Naive thymus-derived CD4-positive, alpha-beta T cell (primary cell): ENCODE results near the gene RPS6KA3. TPM values are rescaled to one million over a fixed set of nuclear protein-coding genes. Genes with fewer than 3 reads are reported as not detected.
A peak's percentile ranks its signal among the peaks of the same experiment; 100 is the strongest.

Experiments
- ATAC-seq: fragments of 150-1000 bp; cut with Tn5 transposase; 2 replicates; pipeline ENCODE4 v1.10.0; 2021; ENCODE audit warnings: mild to moderate bottlenecking, moderate library complexity
- CTCF ChIA-PET: fragments of 350-600 bp; sonication (Branson Sonifier 250); formaldehyde crosslinking; loops from one replicate; lab custom pipeline; 2021; ENCODE audit warnings: antibody characterized with exemption; lab: Charles Lee
- POLR2A ChIA-PET: fragments of 350-600 bp; sonication (Branson Sonifier 250); formaldehyde crosslinking; loops from one replicate; lab custom pipeline; 2021; ENCODE audit warnings: antibody characterized with exemption, inconsistent platforms; lab: Charles Lee
- DNase-seq, 9 donors: peaks; one replicate each; pipeline versions ENCODE4 v3.0.0 to v3.0.0-alpha.2; 2020 to 2022; ENCODE audit warnings: mixed read lengths in 1 of 9
- H3K27ac ChIP-seq: one replicate; pipeline ENCODE4 v1.7.0; 2013; ENCODE audit warnings: mild to moderate bottlenecking, low read depth, low read length, moderate library complexity
- H3K27me3 ChIP-seq, 2 donors: one replicate each; pipeline ENCODE4 v1.7.0; 2013; ENCODE audit warnings: low read length in 2 of 2, mild to moderate bottlenecking in 2 of 2, moderate library complexity in 2 of 2; ENCODE audit not compliant: control insufficient read depth in 2 of 2, insufficient read depth in 2 of 2
- H3K36me3 ChIP-seq, 3 experiments: 1 replicate in 2 of 3; 2 replicates in 1 of 3; pipeline ENCODE4 v1.7.0; 2013; ENCODE audit warnings: low read length in 3 of 3, mild to moderate bottlenecking in 3 of 3, moderate library complexity in 1 of 3; ENCODE audit not compliant: insufficient read depth in 3 of 3, control insufficient read depth in 2 of 3
- H3K4me1 ChIP-seq, 2 donors: one replicate each; pipeline ENCODE4 v1.7.0; 2013; ENCODE audit warnings: low read length in 2 of 2, mild to moderate bottlenecking in 2 of 2, moderate library complexity in 1 of 2; ENCODE audit not compliant: control insufficient read depth in 2 of 2, insufficient read depth in 2 of 2
- H3K4me3 ChIP-seq: 2 replicates; pipeline ENCODE4 v1.7.0; 2013; ENCODE audit warnings: mild to moderate bottlenecking, low read length
- H3K9me3 ChIP-seq, 3 experiments: 1 replicate in 2 of 3; 2 replicates in 1 of 3; pipeline ENCODE4 v1.7.0; 2013; ENCODE audit warnings: low read length in 3 of 3; ENCODE audit not compliant: control insufficient read depth in 2 of 3
- H3K27ac Mint-ChIP-seq, 9 donors: one replicate each; pipeline ENCODE4 v1.8.0; 2020 to 2022; ENCODE audit warnings: mixed read lengths in 9 of 9, mild to moderate bottlenecking in 8 of 9, moderate library complexity in 5 of 9, inconsistent platforms in 2 of 9
- H3K27me3 Mint-ChIP-seq, 5 donors: one replicate each; pipeline ENCODE4 v1.8.0; 2021 to 2022; ENCODE audit warnings: mixed read lengths in 5 of 5, mild to moderate bottlenecking in 1 of 5
- H3K36me3 Mint-ChIP-seq, 5 donors: one replicate each; pipeline ENCODE4 v1.8.0; 2020 to 2022; ENCODE audit warnings: mixed read lengths in 5 of 5, mild to moderate bottlenecking in 3 of 5, inconsistent platforms in 1 of 5
- H3K4me1 Mint-ChIP-seq, 7 donors: one replicate each; pipeline ENCODE4 v1.8.0; 2020 to 2022; ENCODE audit warnings: mixed read lengths in 7 of 7, mild to moderate bottlenecking in 3 of 7, inconsistent platforms in 1 of 7
- H3K4me3 Mint-ChIP-seq, 10 donors: one replicate each; pipeline ENCODE4 v1.8.0; 2020 to 2022; ENCODE audit warnings: mild to moderate bottlenecking in 10 of 10, mixed read lengths in 10 of 10, moderate library complexity in 6 of 10, inconsistent platforms in 2 of 10
- H3K9me3 Mint-ChIP-seq, 11 donors: one replicate each; pipeline ENCODE4 v1.8.0; 2020 to 2022; ENCODE audit warnings: mixed read lengths in 11 of 11, mild to moderate bottlenecking in 4 of 11, inconsistent platforms in 1 of 11, moderate library complexity in 1 of 11
- intact Hi-C, 2 donors: fragments of 100-400 bp; cut with micrococcal nuclease; formaldehyde crosslinking; loops; one replicate each; pipeline ENCODE4 v1.15.1; 2023
- polyA plus RNA-seq, 2 donors: library from polyadenylated mRNA; unstranded; fragments of 300-500 nt; fragmentation: Illumina TruSeq; gene quantifications; one replicate each; pipeline ENCODE4 v1.2.3, GENCODE V29; 2021
- total RNA-seq, 6 experiments: library from RNA in 5 of 6; stranded (reverse) in 5 of 6; gene quantifications; 1 replicate in 5 of 6; 2 replicates in 1 of 6; pipeline ENCODE4 v1.2.3 and lab custom pipeline; 2021 to 2026

Gene RPS6KA3
- total and polyA plus RNA-seq, 7 experiments from 2014 or later: 25.2 to 77.9 (median 71.6) TPM

DNA sequence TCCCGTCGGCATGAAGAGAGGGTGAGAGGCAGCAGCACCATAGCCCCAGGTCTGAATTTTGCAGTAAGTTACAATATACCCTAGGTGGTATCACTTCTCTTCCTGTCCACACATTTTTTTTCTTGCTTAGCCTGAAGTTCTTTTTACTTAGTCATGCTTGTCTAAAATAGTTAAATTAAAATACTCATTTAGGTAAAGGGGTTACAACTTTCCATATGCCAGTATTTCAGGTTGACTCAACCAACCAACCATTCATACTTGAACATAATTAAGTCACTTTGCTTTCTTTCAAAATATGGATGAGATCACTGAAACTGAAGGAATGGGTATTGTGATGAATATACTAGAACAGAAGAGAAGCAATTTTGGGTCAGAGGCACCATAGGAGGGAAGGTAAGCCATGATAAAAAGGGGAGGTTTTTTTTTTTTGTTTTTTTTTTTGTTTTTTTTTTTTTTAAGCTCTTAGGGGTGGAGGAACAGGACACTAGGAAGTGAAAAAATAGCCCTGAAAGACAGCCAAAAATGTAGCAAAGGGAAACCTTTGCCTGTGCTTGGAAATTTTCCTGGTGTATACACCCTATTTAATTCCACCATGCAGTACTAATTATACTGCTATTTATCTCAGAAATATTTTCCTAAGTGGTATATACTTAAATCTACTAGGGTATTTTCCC, 41.8 kb downstream of the RPS6KA3 start:
- Mint-ChIP-seq H3K4me3 (peak overlapping the region in 1 of 10 donors; percentile 14), H3K9me3 (peaks cover 0 to 2% (median 0%) of the 10 kb centered on the region in 11 donors), H3K27me3 (no peaks in the 10 kb centered on the region), H3K27ac (peak overlapping the region in 6 of 9 donors; percentile 19 to 76 (median 42)), H3K4me1 (peaks cover 10 to 78% (median 48%) of the 10 kb centered on the region in 7 donors), H3K36me3 (peaks cover 0 to 23% (median 14%) of the 10 kb centered on the region in 5 donors)
- ChIA-PET CTCF (no interaction called here), POLR2A (no interaction called here)
- DNase-seq: no peak
- no peak overlapping the region for H3K4me3 ChIP-seq
- ATAC-seq: no peak
- intact Hi-C loops: no loop called here
- H3K4me1 ChIP-seq: no peaks in the 10 kb centered on the region
- H3K36me3 ChIP-seq: peaks cover 0 to 3% (median 0%) of the 10 kb centered on the region in 3 experiments
- H3K9me3 ChIP-seq: no peaks in the 10 kb centered on the region
- H3K27me3 ChIP-seq: no peaks in the 10 kb centered on the region
- no peak overlapping the region for H3K27ac ChIP-seq

DNA sequence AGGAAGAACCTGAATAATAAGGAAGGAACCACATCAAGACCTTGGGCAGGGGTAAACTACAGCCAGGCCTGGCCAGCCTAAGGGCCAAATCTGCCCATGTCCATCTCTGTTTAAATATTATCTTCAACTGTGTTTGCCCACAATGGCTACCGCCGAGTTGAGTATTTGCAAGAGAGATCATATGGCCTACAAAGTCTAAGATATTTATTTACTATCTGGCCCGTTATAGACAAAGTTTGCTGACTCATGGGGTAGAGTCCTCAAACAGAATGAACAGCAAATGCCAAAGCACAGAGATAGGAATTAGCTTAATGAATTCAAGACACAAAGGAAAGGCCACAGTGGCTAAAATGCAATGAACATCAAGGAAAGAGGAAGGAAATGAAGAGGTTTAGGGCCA, 44.8 kb downstream of the RPS6KA3 start:
- H3K4me3 ChIP-seq: no peak overlapping the region
- H3K9me3 Mint-ChIP-seq: peaks cover 0 to under 1% (median 0%) of the 10 kb centered on the region in 11 donors
- intact Hi-C loops: no loop called here
- peaks cover 0 to 14% (median 2%) of the 10 kb centered on the region in 5 donors for H3K36me3 Mint-ChIP-seq
- no peak for DNase-seq
- no peak for ATAC-seq
- H3K36me3 ChIP-seq: no peaks in the 10 kb centered on the region
- peaks cover 10 to 79% (median 59%) of the 10 kb centered on the region in 7 donors for H3K4me1 Mint-ChIP-seq
- H3K27ac ChIP-seq: no peak overlapping the region
- no peak overlapping the region for H3K27ac Mint-ChIP-seq
- no peaks in the 10 kb centered on the region for H3K27me3 ChIP-seq
- H3K27me3 Mint-ChIP-seq: no peaks in the 10 kb centered on the region
- CTCF ChIA-PET: no interaction called here
- H3K9me3 ChIP-seq: no peaks in the 10 kb centered on the region
- POLR2A ChIA-PET: interaction anchor here (0.6 kb wide), 1 partner anchor 98 kb away, joined by 5 read pairs; no protein-coding TSS in a partner anchor
- peak overlapping the region in 1 of 10 donors; percentile 11 for H3K4me3 Mint-ChIP-seq
- H3K4me1 ChIP-seq: peaks cover 8 to 9% of the 10 kb centered on the region in 2 donors

DNA sequence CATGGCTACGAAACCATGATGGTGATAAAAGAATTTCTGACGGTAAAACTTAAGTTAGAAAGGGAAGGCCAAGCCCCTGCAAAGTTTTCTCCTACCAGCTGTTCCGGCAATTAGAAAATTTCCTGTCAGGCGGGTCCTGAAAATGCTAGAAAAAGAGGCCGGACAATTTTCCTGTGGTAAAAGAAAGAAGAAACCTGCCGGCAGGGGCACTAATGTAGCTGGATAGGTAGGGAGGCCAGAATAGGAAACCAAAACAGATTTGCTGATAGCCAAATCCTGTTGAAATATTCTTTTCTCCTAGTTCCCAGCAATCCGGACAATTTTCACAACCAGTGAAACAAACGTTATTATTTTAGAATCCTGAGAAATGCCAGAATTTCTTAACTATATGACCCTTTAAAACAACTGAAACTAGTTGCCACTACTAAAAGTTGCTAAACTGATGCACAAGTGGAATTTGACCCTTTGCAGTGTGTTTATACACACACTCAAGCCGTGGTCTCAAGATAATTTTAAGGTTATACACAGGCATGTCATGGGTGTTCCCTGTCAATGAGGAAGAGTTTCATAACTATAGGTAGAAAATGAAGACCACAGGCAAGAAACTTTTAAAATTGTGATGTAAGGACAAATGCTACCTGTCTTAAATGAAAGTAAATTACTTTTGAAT, 47.7 kb downstream of the RPS6KA3 start:
- peaks cover 8 to 17% of the 10 kb centered on the region in 2 donors for H3K4me1 ChIP-seq
- intact Hi-C loops: loop anchor here in 1 of 2 donors (5.0 kb wide), 1 partner anchor 37 kb away; no protein-coding TSS in a partner anchor

DNA sequence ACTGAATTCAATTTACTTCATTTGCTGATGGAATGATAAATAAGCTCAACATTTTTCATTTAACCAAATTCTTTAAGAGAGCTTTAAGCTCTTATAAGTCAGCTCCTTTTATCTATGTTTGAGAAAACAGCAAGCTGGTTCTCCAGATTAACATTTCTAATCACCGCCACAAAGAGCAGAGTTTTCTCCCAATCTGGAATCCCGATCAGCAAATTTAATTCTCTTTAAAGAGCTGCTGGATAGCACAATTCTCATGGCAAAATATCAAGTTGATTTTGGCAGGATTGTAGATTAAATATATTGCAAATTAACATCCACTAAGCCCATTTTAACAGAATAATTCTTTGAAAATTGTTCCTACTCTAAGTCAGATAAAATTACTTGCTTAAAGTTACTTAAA, 48.8 kb downstream of the RPS6KA3 start:
- POLR2A ChIA-PET: interaction anchor here (0.6 kb wide), 1 partner anchor 564 kb away, joined by 3 read pairs; no protein-coding TSS in a partner anchor
- H3K36me3 ChIP-seq: no peaks in the 10 kb centered on the region
- Mint-ChIP-seq H3K4me1 (peaks cover 9 to 78% (median 64%) of the 10 kb centered on the region in 7 donors), H3K9me3 (no peaks in the 10 kb centered on the region), H3K36me3 (peaks cover 0 to 12% (median 0%) of the 10 kb centered on the region in 5 donors), H3K27me3 (no peaks in the 10 kb centered on the region), H3K4me3 (peak overlapping the region in 1 of 10 donors; percentile 5), H3K27ac (no peak overlapping the region)
- peaks cover 8 to 17% of the 10 kb centered on the region in 2 donors for H3K4me1 ChIP-seq
- ATAC-seq (no peak), DNase-seq (no peak)
- CTCF ChIA-PET: no interaction called here
- intact Hi-C loops: loop anchor here in 1 of 2 donors (5.0 kb wide), 1 partner anchor 36 kb away; no protein-coding TSS in a partner anchor
- H3K9me3 ChIP-seq: no peaks in the 10 kb centered on the region
- no peak overlapping the region for H3K4me3 ChIP-seq
- no peak overlapping the region for H3K27ac ChIP-seq
- H3K27me3 ChIP-seq: no peaks in the 10 kb centered on the region

More for the DNA sequence above, 47.7 kb downstream of the RPS6KA3 start:
- Histone ChIP-seq H3K27ac (no peak overlapping the region), H3K27me3 (no peaks in the 10 kb centered on the region), H3K9me3 (no peaks in the 10 kb centered on the region), H3K36me3 (no peaks in the 10 kb centered on the region), H3K4me3 (no peak overlapping the region)
- H3K4me3 Mint-ChIP-seq: peak overlapping the region in 3 of 10 donors; percentile 16 to 47 (median 18)
- H3K36me3 Mint-ChIP-seq: peaks cover 0 to 17% (median 4%) of the 10 kb centered on the region in 5 donors
- H3K9me3 Mint-ChIP-seq: no peaks in the 10 kb centered on the region
- DNase-seq: no peak
- ChIA-PET CTCF (no interaction called here), POLR2A (no interaction called here)
- H3K27ac Mint-ChIP-seq: no peak overlapping the region
- H3K27me3 Mint-ChIP-seq: no peaks in the 10 kb centered on the region
- H3K4me1 Mint-ChIP-seq: peaks cover 6 to 77% (median 63%) of the 10 kb centered on the region in 7 donors
- no peak for ATAC-seq

DNA sequence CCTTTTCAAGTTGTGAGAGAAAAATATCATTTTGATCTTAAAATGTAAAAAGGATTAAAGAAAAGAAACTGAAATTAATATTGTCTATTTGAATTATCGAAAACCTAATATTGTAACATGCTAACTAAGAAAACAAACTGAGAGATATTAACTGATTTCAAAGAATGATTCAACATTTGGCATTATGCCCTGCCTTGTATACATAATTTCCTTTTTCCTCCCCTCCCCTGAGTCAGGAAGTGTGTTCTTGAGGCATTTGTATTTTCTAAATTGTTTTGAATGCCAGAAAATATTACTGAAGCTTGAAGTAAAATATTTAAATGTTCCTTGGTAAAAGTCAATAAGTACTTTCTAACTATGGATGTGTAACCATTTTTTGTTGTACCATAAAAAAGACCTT, 49.4 kb downstream of the RPS6KA3 start:
- Mint-ChIP-seq H3K4me1 (peaks cover 11 to 79% (median 69%) of the 10 kb centered on the region in 7 donors), H3K27ac (no peak overlapping the region), H3K9me3 (no peaks in the 10 kb centered on the region), H3K27me3 (no peaks in the 10 kb centered on the region), H3K36me3 (peaks cover 0 to 12% (median 0%) of the 10 kb centered on the region in 5 donors), H3K4me3 (peak overlapping the region in 2 of 10 donors; percentile 27 to 48)
- no peaks in the 10 kb centered on the region for H3K9me3 ChIP-seq
- peaks cover 8 to 17% of the 10 kb centered on the region in 2 donors for H3K4me1 ChIP-seq
- ATAC-seq: no peak
- H3K4me3 ChIP-seq: no peak overlapping the region
- intact Hi-C loops: loop anchor here in 1 of 2 donors (5.0 kb wide), 1 partner anchor 35 kb away; no protein-coding TSS in a partner anchor
- DNase-seq: peak in 3 of 9 donors; percentile 1 to 17 (median 8)
- H3K36me3 ChIP-seq: no peaks in the 10 kb centered on the region
- CTCF ChIA-PET: no interaction called here
- H3K27me3 ChIP-seq: no peaks in the 10 kb centered on the region
- no peak overlapping the region for H3K27ac ChIP-seq
- POLR2A ChIA-PET: interaction anchor here (0.6 kb wide), 1 partner anchor 563 kb away, joined by 3 read pairs; no protein-coding TSS in a partner anchor

DNA sequence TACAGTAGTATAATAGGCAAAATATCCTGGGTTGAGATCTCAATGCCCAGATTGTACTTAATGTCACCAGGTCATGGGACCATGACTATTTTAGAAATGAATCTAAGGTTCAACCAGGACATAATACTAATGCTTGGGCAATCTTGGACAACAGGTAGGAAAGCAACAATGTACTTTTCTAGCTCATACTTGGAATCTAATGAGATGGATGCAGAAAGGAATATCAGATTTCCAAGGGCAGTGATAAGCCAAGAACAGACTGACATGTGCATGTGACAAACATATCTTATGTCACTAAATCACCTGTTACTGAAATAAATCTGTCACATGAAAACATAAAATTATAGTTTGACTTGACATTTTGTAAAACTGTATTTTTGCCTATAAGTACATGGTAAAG, 51.1 kb downstream of the RPS6KA3 start:
- Histone ChIP-seq H3K4me3 (no peak overlapping the region), H3K27me3 (no peaks in the 10 kb centered on the region), H3K4me1 (peaks cover 10 to 17% of the 10 kb centered on the region in 2 donors), H3K27ac (no peak overlapping the region), H3K9me3 (no peaks in the 10 kb centered on the region), H3K36me3 (no peaks in the 10 kb centered on the region)
- H3K4me3 Mint-ChIP-seq: no peak overlapping the region
- DNase-seq (no peak), ATAC-seq (no peak)
- H3K27ac Mint-ChIP-seq: no peak overlapping the region
- H3K36me3 Mint-ChIP-seq: peaks cover 0 to 12% (median 0%) of the 10 kb centered on the region in 5 donors
- no peaks in the 10 kb centered on the region for H3K9me3 Mint-ChIP-seq
- no peaks in the 10 kb centered on the region for H3K27me3 Mint-ChIP-seq
- ChIA-PET CTCF (no interaction called here), POLR2A (no interaction called here)
- H3K4me1 Mint-ChIP-seq: peaks cover 19 to 92% (median 81%) of the 10 kb centered on the region in 7 donors
- intact Hi-C loops: loop anchor here in 1 of 2 donors (5.0 kb wide), 1 partner anchor 33 kb away; no protein-coding TSS in a partner anchor
